AG04449 (cell line): Measurements from ENCODE around the gene ANKS1B.
A peak's percentile ranks its signal among the peaks of the same experiment; 100 is the strongest.

Source experiments
- CTCF ChIA-PET: fragments of 350-600 bp; formaldehyde crosslinking; extraction: SDS; loops from one replicate; lab custom pipeline; 2021; ENCODE audit warnings: antibody characterized with exemption; lab: Yijun Ruan, JAX
- POLR2A ChIA-PET: fragments of 400-600, 350-600 bp; formaldehyde crosslinking; extraction: SDS; loops from one replicate; lab custom pipeline; 2020; ENCODE audit warnings: antibody characterized with exemption, inconsistent platforms; lab: Yijun Ruan, JAX
- DNase-seq: peaks from one replicate; pipeline ENCODE4 v3.0.0-alpha.2; 2010; ENCODE audit warnings: low read depth, low spot score
- H3K4me3 ChIP-seq: 2 replicates; pipeline ENCODE4 v1.5.1; 2011; ENCODE audit warnings: low read depth, mild to moderate bottlenecking, control low read depth, low read length
- CTCF ChIP-seq: IDR thresholded peaks from one replicate; pipeline ENCODE4 v1.5.1; 2011; ENCODE audit warnings: mild to moderate bottlenecking, moderate library complexity, low read length, control low read depth, inconsistent platforms; ENCODE audit not compliant: insufficient read depth; ENCODE audit errors: missing control alignments

Gene ANKS1B

GRCh38 chr12:99983456-99984258, 1.1 kb downstream of the ANKS1B start:
- ChIA-PET POLR2A (no interaction called here), CTCF (no interaction called here)
- peak overlapping the region; percentile 57 for H3K4me3 ChIP-seq
- no peak for TF ChIP-seq CTCF
- DNase-seq, result no peak

GRCh38 chr12:99981639-99982190, 3.0 kb downstream of the ANKS1B start:
- CTCF ChIA-PET, result no interaction called here
- POLR2A ChIA-PET, result no interaction called here

GRCh38 chr12:99979471-99979870, 5.3 kb downstream of the ANKS1B start:
- H3K4me3 ChIP-seq, result no peak overlapping the region
- CTCF ChIA-PET, result no interaction called here
- no peak for TF ChIP-seq CTCF
- POLR2A ChIA-PET, result no interaction called here
- DNase-seq, result no peak

More at GRCh38 chr12:99981639-99982190, 3.0 kb downstream of the ANKS1B start:
- TF ChIP-seq CTCF, result no peak
- no peak for DNase-seq
- H3K4me3 ChIP-seq, result no peak overlapping the region

- H3K4me3 ChIP-seq, result no peak overlapping the region
- CTCF ChIA-PET, result no interaction called here
- POLR2A ChIA-PET, result no interaction called here
- no peak for TF ChIP-seq CTCF
- DNase-seq, result no peak
Observed at GRCh38 chr12:99978152-99978551, 6.6 kb downstream of the ANKS1B start.

- CTCF ChIA-PET, result no interaction called here
Observed at GRCh38 chr12:99977550-99977949, 7.2 kb downstream of the ANKS1B start.

More at GRCh38 chr12:99977550-99977949, 7.2 kb downstream of the ANKS1B start:
- no peak overlapping the region for H3K4me3 ChIP-seq
- TF ChIP-seq CTCF, result no peak
- DNase-seq, result no peak
- POLR2A ChIA-PET, result no interaction called here
